Measurements from ENCODE around the gene ANKRD13B.
A peak's percentile ranks its signal among the peaks of the same experiment; 100 is the strongest.

ANKRD13B gene

GRCh38 chr17:29588017-29588561 is 4.8 kb upstream of the ANKRD13B start:
- peak overlapping the region; percentile 89 for H3K4me3 ChIP-seq (replicated peaks; ENCODE audit: low read depth, low read length)
- no peak for DNase-seq (ENCODE audit: extremely low read depth, low read depth)
- TF ChIP-seq, protein P1, sequence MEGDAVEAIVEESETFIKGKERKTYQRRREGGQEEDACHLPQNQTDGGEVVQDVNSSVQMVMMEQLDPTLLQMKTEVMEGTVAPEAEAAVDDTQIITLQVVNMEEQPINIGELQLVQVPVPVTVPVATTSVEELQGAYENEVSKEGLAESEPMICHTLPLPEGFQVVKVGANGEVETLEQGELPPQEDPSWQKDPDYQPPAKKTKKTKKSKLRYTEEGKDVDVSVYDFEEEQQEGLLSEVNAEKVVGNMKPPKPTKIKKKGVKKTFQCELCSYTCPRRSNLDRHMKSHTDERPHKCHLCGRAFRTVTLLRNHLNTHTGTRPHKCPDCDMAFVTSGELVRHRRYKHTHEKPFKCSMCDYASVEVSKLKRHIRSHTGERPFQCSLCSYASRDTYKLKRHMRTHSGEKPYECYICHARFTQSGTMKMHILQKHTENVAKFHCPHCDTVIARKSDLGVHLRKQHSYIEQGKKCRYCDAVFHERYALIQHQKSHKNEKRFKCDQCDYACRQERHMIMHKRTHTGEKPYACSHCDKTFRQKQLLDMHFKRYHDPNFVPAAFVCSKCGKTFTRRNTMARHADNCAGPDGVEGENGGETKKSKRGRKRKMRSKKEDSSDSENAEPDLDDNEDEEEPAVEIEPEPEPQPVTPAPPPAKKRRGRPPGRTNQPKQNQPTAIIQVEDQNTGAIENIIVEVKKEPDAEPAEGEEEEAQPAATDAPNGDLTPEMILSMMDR (IDR thresholded peaks at IDR 0.05; ENCODE audit: low read depth, low read length, missing control alignments): no peak

DNA sequence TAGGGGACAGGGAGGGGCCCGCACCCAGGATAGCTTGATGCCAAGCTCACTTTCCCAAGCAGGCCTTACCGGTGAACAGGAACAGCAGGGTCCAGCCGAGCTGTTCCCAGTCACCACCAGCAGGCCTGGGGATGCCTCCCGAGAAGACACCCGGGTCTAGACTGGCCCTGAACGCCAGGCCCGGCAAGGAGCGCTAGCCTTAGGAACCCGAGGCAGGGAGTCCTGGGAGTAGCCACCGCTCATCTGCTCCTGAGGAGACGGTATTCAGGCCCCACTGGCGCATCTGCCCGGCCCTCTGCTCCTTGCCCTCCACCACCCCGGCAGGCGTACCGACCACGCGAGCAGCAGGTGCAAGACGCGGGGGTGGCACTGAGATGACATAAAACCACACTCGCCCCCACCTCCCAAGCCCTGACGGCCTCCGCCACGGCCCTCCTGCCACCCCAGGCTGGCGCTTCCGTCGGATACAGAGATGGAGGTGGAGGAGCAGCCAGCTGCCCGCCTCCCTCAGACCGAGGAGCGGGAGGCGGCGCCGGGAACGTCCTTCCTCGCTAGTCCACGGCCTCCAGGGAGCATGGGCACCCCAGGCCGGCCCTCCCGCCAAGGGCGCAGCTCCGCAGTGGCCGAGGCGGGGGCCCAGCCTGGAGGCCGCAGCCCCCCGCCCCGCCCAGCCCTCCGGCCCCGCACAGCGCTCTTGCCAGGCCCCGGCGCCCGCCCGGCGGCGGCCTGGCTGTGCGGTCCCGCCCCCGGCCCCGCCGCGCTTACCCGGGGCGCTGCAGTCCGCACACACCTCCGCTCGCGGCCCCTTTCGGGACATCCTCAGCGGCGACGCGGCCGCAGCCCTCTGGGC is 4.1 kb upstream of the ANKRD13B start:
- TF ChIP-seq, protein P1 (IDR thresholded peaks at IDR 0.05; ENCODE audit: low read depth, low read length, missing control alignments): no peak
- DNase-seq (ENCODE audit: extremely low read depth, low read depth): no peak
- peak overlapping the region; percentile 89 for H3K4me3 ChIP-seq (replicated peaks; ENCODE audit: low read depth, low read length)

GRCh38 chr17:29589524-29590410 is 3.2 kb upstream of the ANKRD13B start, which contains the start of gene GIT1:
TSS of gene GIT1 (minus strand) at chr17:29589648. CDS start at chr17:29589378, 270 bp downstream.
- TF ChIP-seq, protein P1 (IDR thresholded peaks at IDR 0.05; ENCODE audit: low read depth, low read length, missing control alignments): no peak
- no peak for DNase-seq (ENCODE audit: extremely low read depth, low read depth)
- peak within 1 kb of the TSS; percentile 89 for H3K4me3 ChIP-seq (replicated peaks; ENCODE audit: low read depth, low read length)

DNA sequence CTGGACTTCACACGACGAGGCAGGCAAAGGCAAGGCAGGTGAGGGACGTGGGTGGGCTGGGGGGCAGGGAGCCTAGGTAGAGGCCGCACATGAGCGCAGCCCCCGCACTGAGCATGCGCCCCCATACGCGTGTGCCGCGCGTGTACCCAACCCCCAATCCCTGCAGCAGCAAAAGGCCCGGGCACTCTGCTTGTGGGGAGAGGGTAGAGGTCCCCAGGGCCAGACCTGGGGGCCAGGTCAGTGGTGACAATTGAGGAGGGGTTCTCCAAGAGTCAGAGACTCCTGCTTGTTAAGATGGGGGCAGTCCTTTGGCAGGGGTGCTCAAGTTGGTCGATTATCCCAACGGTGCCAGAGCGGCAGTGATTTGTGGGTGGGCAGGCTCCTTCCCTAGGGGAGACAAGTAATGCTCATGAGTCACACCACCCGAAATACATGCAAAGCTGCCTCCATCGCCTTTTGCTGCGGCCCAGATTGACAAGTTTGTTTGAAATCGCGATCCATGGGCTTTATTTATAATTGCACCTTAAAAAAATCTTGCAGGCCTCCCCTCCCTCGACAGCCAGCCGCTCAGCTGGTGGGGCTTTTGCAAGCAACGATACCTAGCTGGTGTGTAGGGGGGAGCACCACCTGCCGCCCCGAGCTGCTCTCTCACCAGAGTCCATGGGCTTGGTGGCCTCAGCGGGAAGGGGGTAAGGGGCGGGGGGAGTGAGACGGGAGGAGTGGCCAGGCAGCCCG is 2.4 kb upstream of the ANKRD13B start:
- H3K4me3 ChIP-seq (replicated peaks; ENCODE audit: low read depth, low read length): peak overlapping the region; percentile 43
- DNase-seq (ENCODE audit: extremely low read depth, low read depth): no peak
- TF ChIP-seq, protein P1 (IDR thresholded peaks at IDR 0.05; ENCODE audit: low read depth, low read length, missing control alignments): no peak

GRCh38 chr17:29591146-29591736 is 1.7 kb upstream of the ANKRD13B start:
- TF ChIP-seq, protein P1 (IDR thresholded peaks at IDR 0.05; ENCODE audit: low read depth, low read length, missing control alignments): no peak
- H3K4me3 ChIP-seq (replicated peaks; ENCODE audit: low read depth, low read length): peak overlapping the region; percentile 43
- DNase-seq (ENCODE audit: extremely low read depth, low read depth): no peak
